CD4-positive, CD25-positive, alpha-beta regulatory T cell (primary cell): ENCODE results near the gene C12orf42. TPM values are rescaled to one million over a fixed set of nuclear protein-coding genes. Genes with fewer than 3 reads are reported as not detected.

Source experiments
- ATAC-seq, 2 donors: fragments of 150-1000 bp; cut with Tn5 transposase; one replicate each; pipeline ENCODE4 v1.10.0; 2021; ENCODE audit warnings: low read depth in 2 of 2, moderate number of reproducible peaks in 2 of 2, moderate library complexity in 1 of 2
- DNase-seq, 3 donors: peaks; one replicate each; pipeline versions ENCODE4 v3.0.0 to v3.0.0-alpha.2; 2012 to 2022; ENCODE audit warnings: mixed read lengths in 1 of 3
- H3K27ac ChIP-seq: one replicate; pipeline ENCODE4 v1.7.0; 2013; ENCODE audit warnings: mild to moderate bottlenecking, low read length; ENCODE audit not compliant: insufficient read depth, poor library complexity, severe bottlenecking
- H3K27me3 ChIP-seq: one replicate; pipeline ENCODE4 v1.7.0; 2013; ENCODE audit warnings: low read length; ENCODE audit not compliant: control insufficient read depth, insufficient read depth
- H3K36me3 ChIP-seq: one replicate; pipeline ENCODE4 v1.7.0; 2013; ENCODE audit warnings: mild to moderate bottlenecking, low read length, moderate library complexity; ENCODE audit not compliant: control insufficient read depth, insufficient read depth
- H3K4me1 ChIP-seq: 2 replicates; pipeline ENCODE4 v1.7.0; 2013; ENCODE audit warnings: mild to moderate bottlenecking, low read length; ENCODE audit not compliant: insufficient read depth, control insufficient read depth, poor library complexity, severe bottlenecking
- H3K4me3 ChIP-seq: one replicate; pipeline ENCODE4 v1.7.0; 2013; ENCODE audit warnings: low read depth, mild to moderate bottlenecking, low read length, moderate library complexity
- H3K9me3 ChIP-seq, 2 experiments: 1 replicate in 1 of 2; 2 replicates in 1 of 2; pipeline ENCODE4 v1.7.0; 2013; ENCODE audit warnings: low read length in 2 of 2, mild to moderate bottlenecking in 1 of 2, moderate library complexity in 1 of 2; ENCODE audit not compliant: control insufficient read depth in 2 of 2
- H3K27ac Mint-ChIP-seq, 3 donors: one replicate each; pipeline ENCODE4 v1.8.0; 2020 to 2022; ENCODE audit warnings: mild to moderate bottlenecking in 3 of 3, mixed read lengths in 3 of 3, moderate library complexity in 2 of 3
- H3K27me3 Mint-ChIP-seq: one replicate; pipeline ENCODE4 v1.8.0; 2022; ENCODE audit warnings: mild to moderate bottlenecking, mixed read lengths
- H3K36me3 Mint-ChIP-seq: one replicate; pipeline ENCODE4 v1.8.0; 2020; ENCODE audit warnings: mixed read lengths
- H3K4me1 Mint-ChIP-seq, 4 donors: one replicate each; pipeline ENCODE4 v1.8.0; 2020 to 2022; ENCODE audit warnings: mixed read lengths in 4 of 4, mild to moderate bottlenecking in 1 of 4
- H3K4me3 Mint-ChIP-seq, 4 donors: one replicate each; pipeline ENCODE4 v1.8.0; 2020 to 2022; ENCODE audit warnings: mild to moderate bottlenecking in 4 of 4, mixed read lengths in 4 of 4, moderate library complexity in 3 of 4
- H3K9me3 Mint-ChIP-seq, 7 donors: one replicate each; pipeline ENCODE4 v1.8.0; 2020 to 2022; ENCODE audit warnings: mixed read lengths in 7 of 7, mild to moderate bottlenecking in 3 of 7, moderate library complexity in 2 of 7
- polyA plus RNA-seq, 4 donors: library from polyadenylated mRNA; unstranded; fragments of 300-500 nt; fragmentation: Illumina TruSeq; gene quantifications; one replicate each; pipeline ENCODE4 v1.2.3, GENCODE V29; 2021
- total RNA-seq: library from RNA; stranded (reverse); gene quantifications from one replicate; pipeline ENCODE4 v1.2.3, GENCODE V29; 2022

Gene C12orf42
- total and polyA plus RNA-seq, 5 donors from 2014 or later = 3.8 to 10.0 (median 8.1) TPM

GRCh38 chr12:103462675-103463074 lies 33.1 kb downstream of the C12orf42 start:
- H3K4me1 Mint-ChIP-seq = peaks cover 3 to 11% (median 6%) of the 10 kb centered on the region in 4 donors
- Histone ChIP-seq H3K4me3 (no peak overlapping the region), H3K4me1 (no peaks in the 10 kb centered on the region), H3K36me3 (no peaks in the 10 kb centered on the region), H3K27me3 (peaks cover 1% of the 10 kb centered on the region), H3K9me3 (no peaks in the 10 kb centered on the region), H3K27ac (no peak overlapping the region)
- peaks cover 0 to 3% (median 1%) of the 10 kb centered on the region in 7 donors for H3K9me3 Mint-ChIP-seq
- DNase-seq = no peak
- H3K4me3 Mint-ChIP-seq = no peak overlapping the region
- no peaks in the 10 kb centered on the region for H3K36me3 Mint-ChIP-seq
- peak in 1 of 2 donors; percentile 40 for ATAC-seq
- H3K27ac Mint-ChIP-seq = no peak overlapping the region
- H3K27me3 Mint-ChIP-seq = no peaks in the 10 kb centered on the region

GRCh38 chr12:103457471-103457870 lies 38.3 kb downstream of the C12orf42 start:
- Histone ChIP-seq H3K9me3 (no peaks in the 10 kb centered on the region), H3K27me3 (no peaks in the 10 kb centered on the region), H3K4me1 (peaks cover 26% of the 10 kb centered on the region), H3K36me3 (no peaks in the 10 kb centered on the region), H3K4me3 (no peak overlapping the region), H3K27ac (no peak overlapping the region)
- DNase-seq = no peak
- Mint-ChIP-seq H3K9me3 (peaks cover 0 to 5% (median 2%) of the 10 kb centered on the region in 7 donors), H3K4me1 (peaks cover 20 to 43% (median 28%) of the 10 kb centered on the region in 4 donors), H3K27me3 (no peaks in the 10 kb centered on the region), H3K4me3 (no peak overlapping the region), H3K27ac (peak overlapping the region; percentile 10 to 42 (median 10)), H3K36me3 (no peaks in the 10 kb centered on the region)
- ATAC-seq = no peak

DNA sequence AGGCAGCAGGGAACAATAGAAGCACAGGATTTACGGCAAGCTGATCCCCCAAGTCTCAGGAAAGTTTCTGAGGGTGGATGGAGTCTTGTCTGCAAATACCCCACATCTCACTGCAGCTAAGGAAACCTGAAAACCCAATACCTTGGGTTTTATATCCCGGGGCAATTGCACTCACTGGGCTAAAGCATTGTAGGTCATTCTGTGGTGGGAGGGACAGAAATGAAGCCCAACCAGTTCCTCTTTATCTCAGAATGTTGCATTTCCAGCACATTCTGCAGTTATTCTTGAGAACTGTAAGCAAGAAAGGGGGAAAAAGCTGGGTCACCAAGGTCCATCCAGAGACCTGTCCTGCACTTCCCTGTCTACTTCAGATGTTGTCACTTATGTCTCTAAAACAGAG lies 39.8 kb downstream of the C12orf42 start:
- H3K27ac Mint-ChIP-seq = peak overlapping the region in 2 of 3 donors; percentile 15 to 89
- no peak for ATAC-seq
- H3K27ac ChIP-seq = no peak overlapping the region

DNA sequence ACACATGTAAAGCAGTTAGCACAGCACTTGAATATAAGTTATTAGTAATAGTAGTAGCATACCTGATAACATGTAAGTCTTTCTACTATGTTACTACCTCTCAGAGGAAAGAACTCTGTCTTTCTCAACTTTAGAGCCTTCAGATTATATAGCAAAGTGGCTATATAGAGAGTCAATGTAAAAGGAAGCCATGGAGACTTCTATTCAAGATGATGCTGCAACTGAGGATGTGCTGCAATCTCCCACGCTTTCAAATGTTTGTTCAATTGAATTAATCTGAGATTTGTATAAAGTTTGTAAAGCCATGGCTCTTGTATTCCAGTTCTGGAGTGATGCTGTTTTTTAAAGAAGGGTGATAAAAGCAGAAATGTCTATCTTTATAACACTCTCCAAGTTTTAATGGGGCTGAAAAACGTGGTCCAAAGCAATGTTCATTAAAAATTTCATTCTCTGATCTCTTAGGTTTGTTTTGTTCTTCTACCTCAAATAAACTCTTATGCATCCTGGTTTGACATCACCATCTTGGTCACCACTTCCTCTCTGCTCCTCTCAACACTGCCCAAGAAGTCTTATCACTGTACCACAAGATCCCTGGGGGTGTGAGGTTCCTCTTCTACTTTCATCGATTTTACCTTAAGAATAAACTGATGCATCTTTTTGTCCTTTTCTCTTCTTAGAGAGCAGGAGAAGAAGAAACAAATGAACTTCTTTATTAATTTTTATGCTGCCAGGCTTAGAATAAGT lies 40.6 kb downstream of the C12orf42 start:
- H3K4me3 ChIP-seq = peak overlapping the region; percentile 7
- Mint-ChIP-seq H3K27me3 (no peaks in the 10 kb centered on the region), H3K36me3 (no peaks in the 10 kb centered on the region), H3K9me3 (peaks cover 0 to 5% (median 2%) of the 10 kb centered on the region in 7 donors), H3K4me3 (peak overlapping the region in 2 of 4 donors; percentile 0 to 64), H3K27ac (peak overlapping the region; percentile 15 to 89 (median 87)), H3K4me1 (peaks cover 20 to 43% (median 28%) of the 10 kb centered on the region in 4 donors)
- H3K36me3 ChIP-seq = no peaks in the 10 kb centered on the region
- H3K27ac ChIP-seq = no peak overlapping the region
- peak; percentile 74 to 85 for ATAC-seq
- no peaks in the 10 kb centered on the region for H3K9me3 ChIP-seq
- peak in 2 of 3 donors; percentile 56 to 69 for DNase-seq
- H3K27me3 ChIP-seq = no peaks in the 10 kb centered on the region
- peaks cover 26% of the 10 kb centered on the region for H3K4me1 ChIP-seq

More for the DNA sequence above, 39.8 kb downstream of the C12orf42 start:
- Histone ChIP-seq H3K4me3 (peak overlapping the region; percentile 8), H3K9me3 (no peaks in the 10 kb centered on the region), H3K27me3 (no peaks in the 10 kb centered on the region), H3K36me3 (no peaks in the 10 kb centered on the region), H3K4me1 (peaks cover 26% of the 10 kb centered on the region)
- Mint-ChIP-seq H3K9me3 (peaks cover 0 to 5% (median 2%) of the 10 kb centered on the region in 7 donors), H3K27me3 (no peaks in the 10 kb centered on the region), H3K36me3 (no peaks in the 10 kb centered on the region), H3K4me1 (peaks cover 20 to 43% (median 28%) of the 10 kb centered on the region in 4 donors), H3K4me3 (no peak overlapping the region)
- no peak for DNase-seq

- Mint-ChIP-seq H3K36me3 (peaks cover 4% of the 10 kb centered on the region), H3K4me1 (peaks cover 6 to 38% (median 16%) of the 10 kb centered on the region in 4 donors), H3K4me3 (no peak overlapping the region), H3K27me3 (peaks cover 9% of the 10 kb centered on the region), H3K9me3 (peaks cover 0 to 6% (median 3%) of the 10 kb centered on the region in 7 donors), H3K27ac (no peak overlapping the region)
- Histone ChIP-seq H3K36me3 (no peaks in the 10 kb centered on the region), H3K4me1 (peaks cover 28% of the 10 kb centered on the region), H3K4me3 (no peak overlapping the region), H3K27me3 (no peaks in the 10 kb centered on the region), H3K9me3 (no peaks in the 10 kb centered on the region), H3K27ac (no peak overlapping the region)
- ATAC-seq (no peak), DNase-seq (no peak)
Observed at GRCh38 chr12:103444983-103445382, 50.8 kb downstream of the C12orf42 start.

GRCh38 chr12:103442822-103443221 lies 52.9 kb downstream of the C12orf42 start:
- peaks cover 0 to 4% (median 2%) of the 10 kb centered on the region in 7 donors for H3K9me3 Mint-ChIP-seq
- DNase-seq = no peak
- Histone ChIP-seq H3K36me3 (no peaks in the 10 kb centered on the region), H3K27me3 (no peaks in the 10 kb centered on the region), H3K4me1 (peaks cover 28% of the 10 kb centered on the region), H3K4me3 (peak overlapping the region; percentile 22), H3K9me3 (no peaks in the 10 kb centered on the region), H3K27ac (peak overlapping the region; percentile 71)
- no peaks in the 10 kb centered on the region for H3K36me3 Mint-ChIP-seq
- no peak overlapping the region for H3K4me3 Mint-ChIP-seq
- peaks cover 6 to 38% (median 16%) of the 10 kb centered on the region in 4 donors for H3K4me1 Mint-ChIP-seq
- no peaks in the 10 kb centered on the region for H3K27me3 Mint-ChIP-seq
- no peak for ATAC-seq
- H3K27ac Mint-ChIP-seq = peak overlapping the region; percentile 64 to 96 (median 75)

DNA sequence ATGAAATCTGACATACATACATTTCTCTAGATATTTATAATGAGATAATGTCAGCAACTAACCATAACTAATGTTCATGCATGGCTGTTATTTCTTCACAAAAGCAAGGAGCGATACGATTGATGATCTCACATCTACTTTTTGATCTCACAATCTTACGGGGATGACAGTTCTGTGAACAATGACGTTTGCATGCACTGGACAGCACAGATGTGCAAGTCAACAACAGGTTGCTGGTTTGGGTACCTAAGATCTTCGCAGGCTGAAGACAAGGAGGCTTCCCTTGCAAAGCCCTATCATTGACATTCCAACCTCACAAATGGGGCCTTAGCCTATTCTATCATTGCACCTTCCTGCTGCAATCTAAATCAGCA lies 53.6 kb downstream of the C12orf42 start:
- Histone ChIP-seq H3K9me3 (no peaks in the 10 kb centered on the region), H3K27me3 (no peaks in the 10 kb centered on the region), H3K4me3 (peak overlapping the region; percentile 88), H3K27ac (peak overlapping the region; percentile 71), H3K36me3 (no peaks in the 10 kb centered on the region), H3K4me1 (peaks cover 28% of the 10 kb centered on the region)
- Mint-ChIP-seq H3K36me3 (no peaks in the 10 kb centered on the region), H3K27me3 (no peaks in the 10 kb centered on the region), H3K27ac (peak overlapping the region; percentile 96 to 99 (median 99)), H3K4me3 (peak overlapping the region in 3 of 4 donors; percentile 44 to 97 (median 91)), H3K4me1 (peaks cover 6 to 38% (median 16%) of the 10 kb centered on the region in 4 donors), H3K9me3 (peaks cover 0 to 3% (median 2%) of the 10 kb centered on the region in 7 donors)
- ATAC-seq (no peak), DNase-seq (peak in 1 of 3 donors; percentile 5)
